ENCODE results near the gene GFAP.

GFAP gene

DNA sequence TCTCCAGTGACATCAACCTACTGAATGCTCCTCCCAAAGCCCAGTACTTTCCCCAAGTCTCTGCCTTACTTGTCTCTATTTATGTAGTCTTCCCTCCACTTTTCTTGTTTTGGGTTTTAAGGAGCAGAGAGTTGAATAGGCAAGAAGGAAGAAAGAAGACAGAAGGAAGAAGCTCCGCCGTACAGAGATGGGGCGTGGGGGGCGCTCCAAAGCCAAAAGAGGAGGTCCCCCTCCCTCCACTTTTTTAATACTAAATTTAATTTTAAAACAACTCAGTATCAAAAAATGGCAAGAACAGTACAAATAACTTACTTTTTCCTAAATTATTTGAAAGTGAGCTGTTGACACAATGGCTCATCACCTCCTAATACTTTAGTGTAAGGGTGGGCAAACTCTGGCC is 20.7 kb downstream of the GFAP start:
- no peak for DNase-seq

GRCh38 chr17:44892250-44892649 is 23.1 kb downstream of the GFAP start:
- DNase-seq, result no peak

DNA sequence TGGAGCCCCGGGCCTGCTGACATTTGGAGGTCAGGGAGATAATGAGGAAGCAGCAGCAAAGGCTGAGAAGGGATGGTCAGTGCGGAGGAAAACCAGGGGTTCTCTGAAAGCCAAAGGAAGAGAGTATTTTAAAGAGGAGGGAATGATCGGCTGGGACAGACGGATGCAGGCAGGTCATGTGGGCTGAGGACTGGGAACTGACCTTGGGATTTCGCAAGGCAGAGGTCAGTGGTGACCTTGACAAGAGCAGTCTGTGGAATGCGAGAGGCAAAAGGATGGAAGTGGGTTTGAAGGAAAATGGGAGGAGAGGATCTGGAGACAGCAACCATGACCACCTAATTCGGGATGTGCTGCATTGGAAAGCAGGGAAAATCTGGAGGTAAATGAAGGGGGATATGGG is 26.3 kb downstream of the GFAP start:
- DNase-seq, result no peak

DNA sequence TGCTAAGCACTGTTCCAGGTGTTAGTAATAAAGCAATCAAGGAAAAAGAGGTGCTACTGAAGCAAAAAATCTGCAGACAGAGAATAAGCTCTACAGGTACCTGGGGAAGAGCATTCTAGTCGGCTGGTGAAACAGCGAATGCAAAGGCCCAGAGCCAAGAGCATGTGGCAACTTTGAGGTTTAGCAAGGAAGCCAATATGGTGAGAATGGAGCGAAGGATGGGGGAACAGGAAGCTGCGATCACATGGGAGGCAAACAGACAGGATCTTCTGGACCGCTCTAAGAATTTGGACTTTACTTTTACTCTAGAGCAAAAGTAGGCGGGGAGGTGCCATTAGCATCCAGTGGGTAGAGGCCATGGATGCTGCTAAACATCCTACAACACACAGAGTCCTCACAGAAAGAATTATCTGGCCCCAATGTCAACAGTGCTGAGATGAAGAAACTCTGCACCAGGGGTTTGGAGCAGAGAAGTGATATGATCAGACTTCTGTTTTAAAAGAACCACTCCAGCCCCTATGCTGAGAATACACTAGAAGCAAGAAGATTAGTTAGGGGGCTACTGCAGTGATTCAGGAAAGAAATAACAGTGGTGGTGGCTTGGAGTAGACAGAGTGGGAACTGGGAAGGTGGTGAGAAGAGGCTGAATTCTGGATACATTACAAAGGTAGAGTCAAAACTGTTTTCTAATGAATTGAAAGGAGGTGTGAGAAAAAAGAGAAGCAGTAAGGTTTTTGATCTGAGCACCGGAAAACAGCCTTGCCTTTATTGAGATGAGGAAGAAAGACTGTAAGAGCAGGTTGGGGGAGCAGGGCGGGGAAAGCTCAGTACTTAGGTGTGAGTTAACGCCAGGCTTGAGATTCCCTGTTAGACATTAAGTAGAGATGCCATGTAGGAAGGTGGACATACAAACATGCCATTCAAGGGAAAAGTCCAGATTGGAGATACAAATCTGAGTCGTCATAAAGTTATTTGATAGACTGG is 27.0 kb downstream of the GFAP start:
- no peak for DNase-seq

DNA sequence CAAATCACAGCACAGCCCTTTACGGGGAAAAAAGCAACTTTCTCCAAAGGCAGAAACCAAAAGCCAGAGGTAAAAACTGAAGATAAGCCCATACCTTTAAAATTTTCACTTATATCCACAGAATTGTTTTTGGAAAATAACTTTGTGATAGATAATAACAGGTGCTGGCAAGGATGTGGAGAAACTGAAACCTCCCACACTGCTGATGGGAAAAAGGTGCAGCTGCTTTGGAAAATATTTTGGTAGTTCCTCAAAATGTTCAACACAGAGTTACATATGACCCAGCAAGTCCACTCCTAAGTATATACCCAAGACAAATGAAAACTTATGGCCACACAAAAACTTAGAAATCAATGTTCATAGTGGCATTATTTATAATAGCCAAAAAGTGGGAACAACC is 28.3 kb downstream of the GFAP start:
- no peak for DNase-seq

DNA sequence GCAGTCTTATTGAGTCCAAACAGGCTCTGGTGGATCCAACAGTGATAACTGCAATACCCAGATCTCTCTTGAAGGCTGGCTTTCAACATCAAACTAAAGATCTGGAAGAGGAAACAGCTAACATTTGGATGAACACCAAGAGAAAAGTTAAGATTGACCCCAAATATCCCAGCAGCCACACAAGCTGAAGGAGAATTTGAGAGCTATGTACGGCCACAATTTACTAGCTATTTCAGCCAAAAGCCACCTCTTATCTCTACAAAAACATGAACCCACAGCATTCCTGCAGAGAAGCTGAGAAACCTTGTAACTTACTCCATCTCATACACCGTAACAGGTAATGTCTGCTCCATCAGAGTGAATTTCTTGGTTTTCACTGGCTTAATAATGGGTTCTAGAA is 30.4 kb downstream of the GFAP start:
- no peak for DNase-seq

GRCh38 chr17:44881145-44881544 is 34.2 kb downstream of the GFAP start:
- DNase-seq, result no peak

- DNase-seq, result no peak
These were observed 35.2 kb downstream of the GFAP start for GRCh38 chr17:44880062-44880461.

GRCh38 chr17:44879376-44879775 is 35.9 kb downstream of the GFAP start:
- DNase-seq, result no peak

DNA sequence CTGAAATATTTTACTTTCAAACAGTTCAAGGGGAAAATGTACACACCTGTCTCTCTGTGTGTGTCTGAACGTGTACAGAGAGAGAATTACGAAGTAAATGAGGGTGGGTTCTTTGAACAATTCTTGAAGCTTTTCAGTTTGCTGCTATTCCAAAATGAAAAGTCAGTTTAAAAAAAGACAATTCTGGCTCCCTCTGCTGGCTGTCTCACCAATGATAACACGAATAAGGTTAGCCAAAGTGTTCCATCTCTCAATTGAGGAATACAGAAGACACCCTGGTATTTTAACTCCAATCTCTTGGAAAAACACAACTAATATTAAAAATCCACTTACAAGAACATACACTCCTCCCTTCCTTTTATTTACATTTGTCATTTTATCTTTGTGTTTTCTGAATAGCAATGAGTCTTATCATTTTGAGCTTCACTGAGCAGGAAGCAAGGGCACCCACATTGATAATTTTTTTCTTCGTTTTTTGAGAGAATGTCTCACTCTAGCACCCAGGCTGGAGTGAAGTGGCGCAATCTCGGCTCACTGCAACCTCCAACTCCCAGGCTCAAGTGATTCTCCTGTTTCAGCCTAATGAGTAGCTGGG is 36.6 kb downstream of the GFAP start:
- DNase-seq, result peak; percentile 22

DNA sequence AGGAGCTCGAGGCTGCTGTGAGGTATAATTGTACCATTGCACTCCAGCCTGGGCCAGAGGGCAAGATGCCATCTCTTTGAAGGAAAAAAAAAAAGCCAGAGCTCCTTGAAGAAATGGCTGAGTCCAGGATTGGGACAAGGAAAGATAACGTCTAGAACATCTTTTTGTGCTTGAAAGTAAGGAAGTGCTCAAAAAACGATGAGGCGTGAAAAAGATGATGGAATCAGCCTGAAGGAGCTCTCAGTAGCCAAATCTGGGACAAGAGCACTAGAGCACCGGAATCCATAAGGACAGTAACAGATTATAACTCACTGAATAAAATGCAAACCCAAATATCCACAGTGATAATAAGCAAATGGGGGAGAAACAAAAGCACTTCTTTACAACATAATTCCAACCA is 38.2 kb downstream of the GFAP start:
- DNase-seq, result no peak

DNA sequence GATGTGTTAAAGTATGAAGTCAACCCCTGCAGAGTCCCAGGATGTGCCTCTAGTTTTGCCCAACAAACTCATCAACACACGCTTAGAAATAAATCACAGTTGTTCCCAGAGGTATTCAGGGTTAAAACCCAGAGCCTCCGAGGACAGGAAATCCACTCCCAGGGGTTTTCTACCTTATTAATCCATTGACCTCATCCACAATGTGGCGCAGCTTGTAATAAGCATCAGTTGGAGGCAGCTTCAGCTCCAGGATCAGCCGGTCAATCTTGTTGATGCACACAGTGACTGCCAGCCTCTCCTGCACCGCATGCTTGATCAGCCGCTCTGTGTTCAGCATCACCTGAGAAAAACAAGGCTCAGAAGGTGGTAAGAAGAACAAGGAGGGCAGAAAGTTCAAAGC is 39.5 kb downstream of the GFAP start:
- DNase-seq, result no peak

- DNase-seq, result no peak
These were observed 43.0 kb downstream of the GFAP start for GRCh38 chr17:44872131-44872768.

- no peak for DNase-seq
These were observed 43.7 kb downstream of the GFAP start for GRCh38 chr17:44871556-44871955.

GRCh38 chr17:44867841-44868240 is 47.5 kb downstream of the GFAP start:
- DNase-seq, result no peak

DNA sequence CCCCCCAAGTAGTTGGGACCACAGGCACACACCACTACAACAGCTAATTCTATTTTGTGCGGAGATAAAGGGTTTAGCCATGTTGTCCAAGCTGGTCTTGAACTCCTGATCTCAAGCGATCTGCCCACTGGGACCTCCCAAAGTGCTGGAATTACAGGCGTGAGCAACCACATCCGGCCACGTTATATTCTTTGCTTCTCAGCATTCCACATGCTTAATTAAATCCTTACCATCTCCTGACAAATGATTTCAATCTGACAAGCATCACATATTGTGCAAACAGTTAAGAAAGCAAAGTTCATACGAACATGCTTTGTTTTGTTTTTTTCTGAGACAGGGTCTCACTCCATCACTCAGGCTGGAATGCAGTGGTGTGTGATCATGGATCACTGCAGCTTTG is 49.4 kb downstream of the GFAP start:
- no peak for DNase-seq

- peak; percentile 44 for DNase-seq
These were observed 50.1 kb downstream of the GFAP start for GRCh38 chr17:44865231-44865660.

- DNase-seq, result no peak
These were observed 50.5 kb downstream of the GFAP start for GRCh38 chr17:44864831-44865230.

DNA sequence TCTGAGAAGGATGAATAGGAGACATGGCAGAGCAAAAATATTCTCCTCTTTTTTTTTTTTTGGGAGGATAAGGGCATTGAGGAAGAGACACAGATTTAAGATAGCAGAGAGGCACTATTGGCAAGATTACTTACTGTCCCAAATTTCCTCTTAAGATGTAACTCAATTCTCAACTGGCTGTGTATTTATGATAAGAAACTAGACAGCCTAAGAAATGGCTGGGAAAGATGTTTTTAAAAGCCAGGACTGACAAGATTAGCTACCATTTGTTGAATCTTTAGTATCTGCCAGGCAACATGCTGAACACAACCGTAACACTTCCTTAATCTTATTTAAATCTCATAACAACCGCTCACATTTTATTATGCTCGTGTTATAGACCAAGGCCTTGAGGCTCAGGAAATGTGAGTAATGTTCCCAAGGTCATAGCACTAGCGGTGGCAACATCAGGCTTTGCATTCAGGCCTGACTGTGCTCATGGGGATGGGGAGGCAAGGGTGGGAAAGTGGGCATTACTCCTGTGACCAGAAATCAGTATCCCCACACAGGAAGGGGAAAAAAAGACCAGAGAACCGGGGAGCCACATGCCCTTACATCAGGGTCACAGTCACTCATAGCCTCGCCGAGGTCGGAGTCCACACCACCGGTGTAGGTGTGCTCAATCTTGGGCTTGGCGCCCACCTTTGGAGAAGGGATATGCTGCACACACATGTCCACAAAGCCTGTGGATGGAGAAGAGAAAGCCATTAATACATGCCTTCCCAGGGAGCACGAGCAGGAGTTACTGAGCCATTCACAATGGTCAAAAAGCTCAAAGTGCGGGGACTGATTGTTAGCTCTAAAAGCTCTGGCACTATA is 52.0 kb downstream of the GFAP start:
- DNase-seq, result no peak

DNA sequence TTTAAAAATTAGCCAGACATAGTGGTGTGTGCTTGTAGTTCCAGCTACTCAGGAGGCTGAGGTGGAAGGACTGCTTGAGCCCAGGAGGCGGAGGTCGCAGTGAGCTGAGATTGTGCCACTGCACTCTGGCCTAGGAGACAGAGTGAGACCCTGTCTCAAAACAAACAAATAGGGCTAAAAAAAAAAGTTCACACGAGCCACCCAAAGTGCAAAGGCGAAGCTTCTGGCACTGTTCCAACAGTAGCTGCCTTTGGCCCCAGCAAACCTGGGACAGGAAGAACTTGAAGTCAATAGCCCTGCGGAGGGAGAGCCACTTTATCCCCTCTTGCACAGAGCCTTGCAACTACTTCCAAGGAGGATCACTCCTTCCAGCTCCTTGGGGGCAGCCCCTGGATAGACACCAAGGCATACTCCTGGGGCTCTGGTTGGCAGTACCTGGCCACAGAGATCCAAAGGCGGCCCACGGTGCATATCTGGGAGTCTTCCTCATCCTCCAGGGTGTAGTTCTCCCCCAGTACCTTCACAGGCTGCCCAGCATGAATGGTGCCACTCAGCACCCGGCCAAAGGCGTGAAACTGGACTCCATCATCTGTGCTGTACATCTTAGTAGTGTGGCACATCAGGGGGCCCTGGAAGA is 52.9 kb downstream of the GFAP start:
- no peak for DNase-seq

- DNase-seq, result no peak
These were observed 55.6 kb downstream of the GFAP start for GRCh38 chr17:44859701-44860100.

- no peak for DNase-seq
These were observed 61.1 kb downstream of the GFAP start for GRCh38 chr17:44854192-44854591.
